ENCODE measurements around the gene CFLAR. TPM values are rescaled to one million over a fixed set of nuclear protein-coding genes. Genes with fewer than 3 reads are reported as not detected.

The CFLAR gene
- total RNA-seq, 2 donors from 2014 or later, result 90.1 to 126 TPM

- Histone ChIP-seq H3K4me3 (no peak overlapping the region), H3K9ac (ENCODE audit: low read depth in 2 of 2, low read length in 2 of 2) (no peak overlapping the region), H3K36me3 (peaks cover 12% of the 10 kb centered on the region), H3K27me3 (no peaks in the 10 kb centered on the region), H3K27ac (no peak overlapping the region), H3K4me1 (peaks cover 3% of the 10 kb centered on the region), H3K9me3 (no peaks in the 10 kb centered on the region)
- intact Hi-C loops (cut with DNase I), result no loop called here
- TF ChIP-seq CTCF (IDR thresholded peaks at IDR 0.05), result no peak
- no peak for DNase-seq
These were observed 71.0 kb downstream of the CFLAR start for GRCh38 chr2:201186982-201187381.

- no peak for TF ChIP-seq CTCF (IDR thresholded peaks at IDR 0.05)
- no peak overlapping the region for H3K9ac ChIP-seq (ENCODE audit: low read depth in 2 of 2, low read length in 2 of 2)
- H3K27me3 ChIP-seq, result no peaks in the 10 kb centered on the region
- intact Hi-C loops (cut with DNase I), result no loop called here
- H3K4me1 ChIP-seq, result peaks cover 3% of the 10 kb centered on the region
- no peaks in the 10 kb centered on the region for H3K9me3 ChIP-seq
- H3K27ac ChIP-seq, result no peak overlapping the region
- no peak overlapping the region for H3K4me3 ChIP-seq
- peaks cover 14% of the 10 kb centered on the region for H3K36me3 ChIP-seq
- DNase-seq, result no peak
These were observed 72.5 kb downstream of the CFLAR start for GRCh38 chr2:201188449-201188848.

- H3K27me3 ChIP-seq, result no peaks in the 10 kb centered on the region
- intact Hi-C loops (cut with DNase I), result no loop called here
- DNase-seq, result no peak
- no peak for TF ChIP-seq CTCF (IDR thresholded peaks at IDR 0.05)
- no peaks in the 10 kb centered on the region for H3K9me3 ChIP-seq
- peaks cover 14% of the 10 kb centered on the region for H3K36me3 ChIP-seq
- H3K4me3 ChIP-seq, result no peak overlapping the region
- peaks cover 3% of the 10 kb centered on the region for H3K4me1 ChIP-seq
- H3K27ac ChIP-seq, result peak overlapping the region; percentile 28
- no peak overlapping the region for H3K9ac ChIP-seq (ENCODE audit: low read depth in 2 of 2, low read length in 2 of 2)
These were observed 75.3 kb downstream of the CFLAR start for GRCh38 chr2:201191132-201191875.

- intact Hi-C loops (cut with DNase I), result no loop called here
- Histone ChIP-seq H3K4me3 (no peak overlapping the region), H3K36me3 (peaks cover 14% of the 10 kb centered on the region), H3K4me1 (peaks cover 3% of the 10 kb centered on the region), H3K9ac (ENCODE audit: low read depth in 2 of 2, low read length in 2 of 2) (no peak overlapping the region), H3K27ac (peak overlapping the region; percentile 13), H3K9me3 (no peaks in the 10 kb centered on the region), H3K27me3 (no peaks in the 10 kb centered on the region)
- no peak for TF ChIP-seq CTCF (IDR thresholded peaks at IDR 0.05)
- no peak for DNase-seq
These were observed 78.1 kb downstream of the CFLAR start for GRCh38 chr2:201194097-201194496.

- Histone ChIP-seq H3K36me3 (peaks cover 8% of the 10 kb centered on the region), H3K27ac (no peak overlapping the region), H3K4me3 (no peak overlapping the region), H3K9me3 (no peaks in the 10 kb centered on the region), H3K27me3 (no peaks in the 10 kb centered on the region), H3K4me1 (peaks cover 3% of the 10 kb centered on the region), H3K9ac (ENCODE audit: low read depth in 2 of 2, low read length in 2 of 2) (no peak overlapping the region)
- intact Hi-C loops (cut with DNase I), result no loop called here
- DNase-seq, result no peak
- no peak for TF ChIP-seq CTCF (IDR thresholded peaks at IDR 0.05)
These were observed 79.4 kb downstream of the CFLAR start for GRCh38 chr2:201195331-201195730.

Data from colonic mucosa (tissue), 4 donors.